SJSA1 (cell line): ENCODE results near the gene TFCP2L1. TPM values are rescaled to one million over a fixed set of nuclear protein-coding genes. Genes with fewer than 3 reads are reported as not detected.
"Not testable (repeated sequence)": the region's sequence is repeated elsewhere in the genome, so short reads cannot be mapped to it uniquely, and the experiment has no call there.

Experiments used
- DNase-seq, 2 experiments: peaks; one replicate each; pipeline ENCODE4 v3.0.0-alpha.2; 2015 to 2020; ENCODE audit warnings: low spot score in 2 of 2, low read depth in 1 of 2
- H3K27ac ChIP-seq: fragments of 250-450 bp; sonication (Bioruptor Pico); 2 replicates; pipeline ENCODE4 v1.5.1; 2020; ENCODE audit warnings: mild to moderate bottlenecking, moderate library complexity
- H3K27me3 ChIP-seq: fragments of 250-450 bp; sonication (Bioruptor Pico); replicated peaks from 2 replicates; pipeline ENCODE4 v1.5.1; 2020; ENCODE audit warnings: mild to moderate bottlenecking, moderate library complexity
- H3K36me3 ChIP-seq: fragments of 250-450 bp; sonication (Bioruptor Pico); 2 replicates; pipeline ENCODE4 v1.5.1; 2020; ENCODE audit warnings: mild to moderate bottlenecking
- H3K4me1 ChIP-seq: fragments of 250-450 bp; sonication (Bioruptor Pico); replicated peaks from 2 replicates; pipeline ENCODE4 v1.6.1; 2021; ENCODE audit warnings: mild to moderate bottlenecking
- H3K4me3 ChIP-seq: fragments of 250-450 bp; sonication (Bioruptor Pico); 2 replicates; pipeline ENCODE4 v1.5.1; 2020; ENCODE audit warnings: mild to moderate bottlenecking
- H3K9me3 ChIP-seq: fragments of 250-450 bp; sonication (Bioruptor Pico); replicated peaks from 2 replicates; pipeline ENCODE4 v1.5.1; 2020; ENCODE audit warnings: mild to moderate bottlenecking
- total RNA-seq: library from RNA; depleted of rRNA; stranded (reverse); fragments of >200 nt; shearing (Covaris generic); gene quantifications from 2 replicates; pipeline ENCODE4 v1.2.3, GENCODE V29; 2014

Gene TFCP2L1
- total RNA-seq, 1 experiment from 2014 or later: not detected

- H3K4me1 ChIP-seq, DNase-seq, H3K4me3 ChIP-seq, H3K27me3 ChIP-seq, H3K9me3 ChIP-seq, H3K27ac ChIP-seq, H3K36me3 ChIP-seq: not testable (repeated sequence)
These were observed 59.3 kb downstream of the TFCP2L1 start for GRCh38 chr2:121225681-121226080.

- Histone ChIP-seq H3K9me3 (no peaks in the 10 kb centered on the region), H3K27ac (no peak overlapping the region), H3K36me3 (no peaks in the 10 kb centered on the region), H3K27me3 (no peaks in the 10 kb centered on the region), H3K4me3 (no peak overlapping the region), H3K4me1 (no peaks in the 10 kb centered on the region)
- no peak for DNase-seq
These were observed 64.0 kb downstream of the TFCP2L1 start for GRCh38 chr2:121220995-121221394.

- no peaks in the 10 kb centered on the region for H3K27me3 ChIP-seq
- H3K9me3 ChIP-seq: no peaks in the 10 kb centered on the region
- no peaks in the 10 kb centered on the region for H3K36me3 ChIP-seq
- H3K27ac ChIP-seq: no peak overlapping the region
- H3K4me3 ChIP-seq: no peak overlapping the region
- no peak for DNase-seq
- H3K4me1 ChIP-seq: no peaks in the 10 kb centered on the region
These were observed 65.1 kb downstream of the TFCP2L1 start for GRCh38 chr2:121219866-121220265.

GRCh38 chr2:121218386-121218938 is 66.5 kb downstream of the TFCP2L1 start:
- no peak overlapping the region for H3K4me3 ChIP-seq
- no peaks in the 10 kb centered on the region for H3K9me3 ChIP-seq
- H3K27ac ChIP-seq: no peak overlapping the region
- no peaks in the 10 kb centered on the region for H3K36me3 ChIP-seq
- H3K4me1 ChIP-seq: no peaks in the 10 kb centered on the region
- no peak for DNase-seq
- H3K27me3 ChIP-seq: no peaks in the 10 kb centered on the region

GRCh38 chr2:121217627-121218026 is 67.4 kb downstream of the TFCP2L1 start:
- Histone ChIP-seq H3K4me1 (no peaks in the 10 kb centered on the region), H3K4me3 (no peak overlapping the region), H3K27me3 (no peaks in the 10 kb centered on the region), H3K9me3 (no peaks in the 10 kb centered on the region), H3K36me3 (no peaks in the 10 kb centered on the region), H3K27ac (no peak overlapping the region)
- DNase-seq: no peak

- H3K4me3 ChIP-seq: no peak overlapping the region
- H3K27ac ChIP-seq: no peak overlapping the region
- no peaks in the 10 kb centered on the region for H3K9me3 ChIP-seq
- DNase-seq: no peak
- H3K27me3 ChIP-seq: no peaks in the 10 kb centered on the region
- H3K4me1 ChIP-seq: no peaks in the 10 kb centered on the region
- no peaks in the 10 kb centered on the region for H3K36me3 ChIP-seq
These were observed 70.7 kb downstream of the TFCP2L1 start for GRCh38 chr2:121214296-121214695.

- Histone ChIP-seq H3K4me1 (no peaks in the 10 kb centered on the region), H3K27me3 (no peaks in the 10 kb centered on the region), H3K36me3 (no peaks in the 10 kb centered on the region), H3K9me3 (no peaks in the 10 kb centered on the region), H3K4me3 (no peak overlapping the region), H3K27ac (no peak overlapping the region)
- DNase-seq: no peak
These were observed 71.6 kb downstream of the TFCP2L1 start for GRCh38 chr2:121213386-121213785.

- H3K9me3 ChIP-seq: no peaks in the 10 kb centered on the region
- no peak overlapping the region for H3K4me3 ChIP-seq
- no peaks in the 10 kb centered on the region for H3K27me3 ChIP-seq
- H3K27ac ChIP-seq: no peak overlapping the region
- no peaks in the 10 kb centered on the region for H3K4me1 ChIP-seq
- no peaks in the 10 kb centered on the region for H3K36me3 ChIP-seq
- DNase-seq: no peak
These were observed 72.2 kb downstream of the TFCP2L1 start for GRCh38 chr2:121212661-121213325.

- H3K27me3 ChIP-seq: no peaks in the 10 kb centered on the region
- no peaks in the 10 kb centered on the region for H3K4me1 ChIP-seq
- no peaks in the 10 kb centered on the region for H3K9me3 ChIP-seq
- no peak overlapping the region for H3K27ac ChIP-seq
- H3K36me3 ChIP-seq: no peaks in the 10 kb centered on the region
- no peak for DNase-seq
- no peak overlapping the region for H3K4me3 ChIP-seq
These were observed 73.3 kb downstream of the TFCP2L1 start for GRCh38 chr2:121211689-121212151.

GRCh38 chr2:121211251-121211650 is 73.8 kb downstream of the TFCP2L1 start:
- no peak for DNase-seq
- H3K9me3 ChIP-seq: no peaks in the 10 kb centered on the region
- no peaks in the 10 kb centered on the region for H3K36me3 ChIP-seq
- H3K4me1 ChIP-seq: peaks cover 4% of the 10 kb centered on the region
- no peaks in the 10 kb centered on the region for H3K27me3 ChIP-seq
- no peak overlapping the region for H3K27ac ChIP-seq
- H3K4me3 ChIP-seq: no peak overlapping the region

- Histone ChIP-seq H3K27me3 (no peaks in the 10 kb centered on the region), H3K9me3 (no peaks in the 10 kb centered on the region), H3K4me3 (no peak overlapping the region), H3K27ac (no peak overlapping the region), H3K36me3 (no peaks in the 10 kb centered on the region), H3K4me1 (peaks cover 10% of the 10 kb centered on the region)
- DNase-seq: no peak
These were observed 74.3 kb downstream of the TFCP2L1 start for GRCh38 chr2:121210691-121211090.

- no peak overlapping the region for H3K4me3 ChIP-seq
- H3K27me3 ChIP-seq: no peaks in the 10 kb centered on the region
- H3K36me3 ChIP-seq: no peaks in the 10 kb centered on the region
- no peak for DNase-seq
- no peaks in the 10 kb centered on the region for H3K9me3 ChIP-seq
- no peak overlapping the region for H3K27ac ChIP-seq
- H3K4me1 ChIP-seq: peaks cover 19% of the 10 kb centered on the region
These were observed 75.9 kb downstream of the TFCP2L1 start for GRCh38 chr2:121209014-121209610.

GRCh38 chr2:121207494-121207893 is 77.5 kb downstream of the TFCP2L1 start:
- no peaks in the 10 kb centered on the region for H3K27me3 ChIP-seq
- no peak for DNase-seq
- H3K4me1 ChIP-seq: peaks cover 19% of the 10 kb centered on the region
- no peak overlapping the region for H3K4me3 ChIP-seq
- no peaks in the 10 kb centered on the region for H3K36me3 ChIP-seq
- H3K27ac ChIP-seq: no peak overlapping the region
- no peaks in the 10 kb centered on the region for H3K9me3 ChIP-seq

- DNase-seq: peak; percentile 81 to 94
- H3K4me3 ChIP-seq: no peak overlapping the region
- no peaks in the 10 kb centered on the region for H3K9me3 ChIP-seq
- H3K27me3 ChIP-seq: no peaks in the 10 kb centered on the region
- H3K27ac ChIP-seq: peak overlapping the region; percentile 77
- no peaks in the 10 kb centered on the region for H3K36me3 ChIP-seq
- peaks cover 19% of the 10 kb centered on the region for H3K4me1 ChIP-seq
These were observed 79.6 kb downstream of the TFCP2L1 start for GRCh38 chr2:121205321-121205942.
